Effector CD8-positive, alpha-beta T cell (primary cell): ENCODE data around the gene TNFRSF8.
"Not testable (repeated sequence)": the region's sequence is repeated elsewhere in the genome, so short reads cannot be mapped to it uniquely, and the experiment has no call there.

ENCODE experiments used
- DNase-seq: peaks from one replicate; lab custom pipeline; 2025; lab: John Stamatoyannopoulos, UW

TNFRSF8 gene

DNA sequence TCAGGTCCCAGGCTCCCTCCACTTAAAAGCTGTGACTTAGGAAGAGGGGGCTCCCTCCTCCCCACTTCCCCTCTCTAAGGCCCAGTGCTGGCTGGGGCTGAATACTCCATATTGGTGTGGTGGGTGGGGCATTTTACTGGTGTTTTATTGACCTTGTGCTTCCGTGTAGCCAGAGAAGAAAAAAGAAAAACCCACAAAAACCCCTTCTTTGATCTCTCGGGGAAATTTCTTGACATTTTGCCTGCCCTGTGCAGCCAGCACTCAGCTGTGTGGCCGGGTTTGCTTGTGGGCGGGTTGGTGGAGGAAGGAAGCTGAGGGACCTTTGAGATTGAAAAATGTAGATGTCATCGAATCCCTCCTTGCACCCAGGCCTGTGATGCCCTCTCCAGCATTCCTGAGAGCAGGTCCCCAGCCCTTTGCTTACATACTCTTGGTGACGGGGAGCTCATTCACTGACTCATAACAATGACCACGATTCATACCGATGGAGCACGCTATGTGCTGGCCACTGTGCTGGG is 24.8 kb downstream of the TNFRSF8 start:
- no peak for DNase-seq

DNA sequence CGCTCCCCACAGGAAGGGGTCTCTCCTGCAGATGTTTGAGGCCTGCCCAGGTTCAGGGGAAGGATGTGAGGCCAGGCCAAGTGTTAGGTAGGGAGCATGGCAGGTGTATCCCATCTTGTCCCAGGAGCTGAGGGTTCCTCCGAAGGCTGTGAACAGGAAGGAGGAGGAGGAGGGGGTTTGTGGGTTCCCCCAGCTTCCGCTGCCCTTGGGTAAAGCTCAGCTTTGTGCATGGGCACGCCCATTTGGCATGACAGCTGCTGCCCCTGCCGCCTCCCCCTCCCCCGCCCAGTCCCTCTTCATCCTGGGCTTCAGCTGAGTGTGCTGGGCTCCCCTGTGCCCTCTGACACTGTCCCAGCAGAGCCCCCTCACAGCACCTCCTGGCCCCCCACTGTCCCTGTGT is 25.5 kb downstream of the TNFRSF8 start:
- no peak for DNase-seq

DNA sequence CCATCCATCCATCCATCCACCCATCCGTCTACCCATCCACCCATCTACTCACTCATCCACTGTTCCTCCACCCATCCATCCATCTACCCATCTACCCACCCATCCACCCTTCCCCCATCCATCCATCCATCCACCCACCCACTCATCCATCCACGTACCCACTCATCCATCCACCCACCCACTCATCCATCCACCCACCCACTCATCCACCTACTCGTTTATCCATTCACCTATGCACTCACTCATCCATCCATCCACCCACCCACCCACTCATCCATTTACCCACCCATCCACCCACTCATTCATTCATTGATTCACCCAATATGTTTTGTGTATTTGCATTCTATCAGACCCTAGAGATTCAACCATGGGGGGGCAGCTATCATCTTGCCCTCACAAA is 27.2 kb downstream of the TNFRSF8 start:
- DNase-seq, result no peak

DNA sequence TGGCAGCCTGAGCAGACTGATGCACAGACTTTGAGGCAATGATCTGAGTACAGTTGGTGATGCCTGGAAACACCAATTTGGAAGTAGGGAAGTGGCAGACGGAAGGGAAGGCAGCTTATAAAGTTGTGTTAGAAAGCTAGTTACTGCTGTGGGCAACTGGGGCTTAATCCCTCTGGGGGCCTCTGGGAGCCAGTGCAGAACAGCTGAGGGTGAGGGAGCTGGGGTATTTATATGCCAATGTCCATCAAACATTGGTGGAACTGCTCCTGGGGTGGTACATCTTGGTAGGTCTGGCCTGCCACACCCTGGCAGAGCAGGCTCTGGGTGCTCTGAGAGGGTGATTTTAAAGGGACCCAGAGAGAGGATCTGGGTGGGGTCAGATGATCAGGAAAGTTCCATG is 28.1 kb downstream of the TNFRSF8 start:
- DNase-seq, result no peak

DNA sequence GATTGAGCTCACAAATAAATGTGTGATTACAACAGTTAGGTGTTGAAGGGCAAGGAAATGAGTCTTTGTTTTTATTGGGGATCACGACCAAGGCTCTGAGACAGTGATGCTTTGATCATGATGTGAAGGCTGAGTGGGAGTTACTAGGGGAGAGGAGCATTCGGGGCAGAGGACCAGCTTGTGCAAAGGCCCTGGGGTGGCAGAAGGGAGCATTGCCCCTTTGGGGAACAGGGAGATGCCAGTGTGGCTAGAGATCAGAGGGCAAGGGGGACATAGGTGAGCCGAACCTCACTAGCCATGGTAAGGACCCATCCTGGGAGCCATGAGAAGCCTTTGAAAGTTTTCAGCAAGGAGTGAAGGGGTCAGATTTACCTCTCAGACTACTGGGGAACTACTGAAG is 31.1 kb downstream of the TNFRSF8 start:
- no peak for DNase-seq

DNA sequence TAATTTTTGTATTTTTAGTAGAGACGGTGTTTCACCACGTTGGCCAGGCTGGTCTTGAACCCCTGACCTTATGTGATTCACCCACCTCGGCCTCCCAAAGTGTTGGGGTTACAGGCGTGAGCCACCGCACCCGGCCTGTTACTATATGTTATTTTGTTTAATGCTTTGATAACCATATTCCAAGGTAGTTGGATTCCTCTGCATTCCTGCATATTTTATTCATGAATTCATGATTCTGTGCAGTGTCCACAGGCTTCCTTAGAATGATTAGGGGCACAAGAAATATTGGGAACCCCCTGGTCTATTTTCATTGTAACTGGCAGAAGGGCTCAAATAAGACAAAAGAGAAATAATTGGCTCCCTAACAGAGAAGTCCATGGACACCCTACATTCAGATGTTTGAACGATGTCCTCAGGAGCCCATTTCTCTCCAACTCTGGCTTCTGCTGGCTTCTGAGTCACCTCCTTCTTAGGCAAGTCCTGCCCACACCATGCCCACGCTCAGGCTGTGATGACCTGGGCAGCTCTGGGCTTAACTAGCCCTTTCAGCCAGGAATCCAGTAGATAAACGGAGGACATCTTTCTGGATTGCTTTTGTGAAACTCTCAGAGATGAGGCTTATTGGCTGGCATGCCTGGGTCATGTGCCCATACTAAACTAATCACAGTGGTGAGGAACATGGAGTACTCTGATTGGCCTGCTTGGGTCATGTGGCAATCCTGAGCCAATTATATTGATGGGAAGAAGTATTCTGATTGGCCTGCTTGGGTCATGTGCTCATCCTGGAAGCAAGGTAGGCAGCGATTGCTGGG is 32.6 kb downstream of the TNFRSF8 start:
- no peak for DNase-seq

DNA sequence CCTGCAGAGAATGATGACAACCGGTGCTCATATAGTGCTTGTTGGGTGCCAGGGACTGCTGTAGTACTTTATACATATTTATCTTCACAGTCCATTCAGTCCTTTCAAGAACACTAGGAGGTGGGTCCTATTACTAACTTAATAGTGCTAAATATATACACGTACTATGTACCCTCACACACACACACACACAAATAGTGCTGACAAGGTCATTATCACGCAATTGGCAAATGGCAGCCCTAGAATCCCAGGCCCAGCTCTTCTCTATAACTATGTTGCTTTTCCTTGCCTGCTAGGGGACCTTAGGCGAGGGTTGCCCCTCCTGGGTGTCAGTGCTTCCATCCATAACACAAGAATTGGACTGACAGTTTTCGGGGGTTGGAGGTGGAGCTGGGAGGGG is 33.5 kb downstream of the TNFRSF8 start:
- no peak for DNase-seq

DNA sequence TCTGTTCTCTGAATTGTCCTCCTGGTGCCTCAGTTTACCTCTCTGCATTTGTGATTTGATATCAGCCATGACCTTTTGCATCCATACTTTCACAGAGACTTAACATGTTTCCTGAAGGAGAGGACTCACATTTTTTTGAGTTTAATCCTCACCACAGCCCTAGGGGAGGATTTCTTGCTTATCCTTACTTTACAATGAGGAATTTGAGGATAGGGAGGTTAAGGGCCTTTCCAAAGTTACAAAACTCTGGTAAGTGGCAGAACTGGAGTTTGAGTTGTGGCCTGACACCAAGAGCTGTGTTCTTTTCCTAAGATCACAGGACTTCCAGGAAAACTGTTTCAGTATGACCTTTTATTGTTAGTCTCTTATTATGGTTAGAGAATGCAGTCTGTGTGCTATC is 34.2 kb downstream of the TNFRSF8 start:
- DNase-seq, result no peak

DNA sequence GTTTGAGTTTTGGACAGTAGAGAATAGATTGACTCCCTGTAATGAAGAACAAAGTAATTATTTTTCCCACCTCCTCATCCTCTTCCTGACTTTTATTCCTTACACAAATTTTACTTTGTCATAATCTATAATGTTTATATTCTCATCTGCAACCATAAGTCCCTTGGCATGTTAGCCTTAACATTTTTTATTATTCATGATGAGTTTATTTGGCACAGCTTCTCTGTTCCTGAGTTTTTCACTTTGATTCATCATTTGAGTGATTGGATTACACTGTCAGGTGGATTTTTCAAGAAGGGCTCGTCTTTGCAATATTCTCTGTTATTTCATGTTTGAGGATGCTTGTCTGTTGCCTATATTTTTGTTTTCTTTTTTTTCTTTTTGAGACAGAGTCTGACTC is 35.7 kb downstream of the TNFRSF8 start:
- DNase-seq, result no peak

DNA sequence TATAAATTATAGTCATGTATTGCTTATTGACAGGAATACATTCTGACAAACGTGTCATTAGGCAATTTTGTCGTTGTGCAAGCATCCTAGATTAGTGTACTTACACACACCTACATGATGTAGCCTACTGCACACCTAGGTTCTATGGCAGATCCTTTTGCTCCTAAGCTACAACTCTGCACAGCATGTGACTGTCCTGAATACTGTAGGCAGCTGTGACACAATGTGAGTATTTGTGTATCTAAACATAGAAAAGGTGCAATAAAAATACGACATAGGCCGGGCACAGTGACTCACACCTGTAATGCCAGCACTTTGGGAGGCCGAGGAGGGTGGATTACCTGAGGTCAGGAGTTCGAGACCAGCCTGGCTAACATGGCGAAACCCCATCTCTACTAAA is 36.5 kb downstream of the TNFRSF8 start:
- DNase-seq, result no peak

DNA sequence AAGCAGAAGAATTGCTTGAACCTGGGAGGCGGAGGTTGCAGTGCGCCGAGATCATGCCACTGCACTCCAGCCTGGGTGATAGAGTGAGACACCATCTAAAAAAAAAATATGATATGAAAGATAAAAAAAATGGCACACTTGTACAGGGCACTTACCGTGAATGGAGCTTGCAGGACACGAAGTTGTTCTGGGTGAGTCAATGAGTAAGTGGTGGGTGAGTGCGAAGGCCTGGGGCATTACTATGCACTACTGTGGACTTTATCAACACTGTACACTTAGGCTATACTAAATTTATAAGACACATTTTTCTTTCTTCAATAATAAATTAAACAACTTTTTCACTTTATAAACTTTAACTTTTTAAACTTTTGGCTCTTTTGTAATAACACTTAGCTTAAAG is 37.0 kb downstream of the TNFRSF8 start:
- no peak for DNase-seq

DNA sequence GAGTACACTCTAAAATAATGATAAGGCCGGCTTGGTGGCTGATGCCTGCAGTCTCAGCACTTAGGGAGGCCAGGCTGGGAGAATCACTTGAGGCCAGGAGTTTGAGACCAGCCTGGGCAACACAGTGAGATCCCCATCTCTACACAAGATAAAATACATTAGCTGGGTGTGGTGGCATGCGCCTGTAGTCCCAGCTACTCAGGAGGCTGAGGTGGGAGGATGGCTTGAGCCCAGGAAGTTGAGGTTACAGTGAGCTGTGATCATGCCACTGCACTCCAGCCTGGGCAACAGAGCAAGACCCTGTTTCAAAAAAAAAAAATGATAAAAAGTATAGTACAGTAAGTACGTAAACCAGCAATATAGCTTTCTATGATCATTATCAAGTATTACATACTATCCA is 38.0 kb downstream of the TNFRSF8 start:
- DNase-seq, result not testable (repeated sequence)

DNA sequence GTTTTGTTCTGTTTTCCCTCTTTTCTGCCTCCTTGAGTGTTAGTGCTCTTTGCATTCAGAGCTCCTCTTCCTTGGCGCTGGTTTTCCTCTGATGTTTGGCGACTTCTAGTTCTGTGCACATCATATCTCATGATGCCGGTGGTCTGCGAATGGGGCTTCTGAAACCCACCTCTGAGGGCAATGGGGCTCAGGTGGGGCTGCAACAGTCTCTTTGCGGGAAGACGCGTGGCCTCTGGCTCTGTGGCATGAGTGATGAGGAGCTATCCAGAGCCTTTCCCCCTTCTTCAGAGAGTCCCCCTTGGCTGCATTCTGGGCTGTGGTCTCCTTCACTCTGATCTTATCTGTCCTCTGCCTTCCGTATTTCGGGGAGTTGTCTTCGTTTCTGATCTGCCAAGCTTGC is 39.0 kb downstream of the TNFRSF8 start:
- DNase-seq, result no peak

DNA sequence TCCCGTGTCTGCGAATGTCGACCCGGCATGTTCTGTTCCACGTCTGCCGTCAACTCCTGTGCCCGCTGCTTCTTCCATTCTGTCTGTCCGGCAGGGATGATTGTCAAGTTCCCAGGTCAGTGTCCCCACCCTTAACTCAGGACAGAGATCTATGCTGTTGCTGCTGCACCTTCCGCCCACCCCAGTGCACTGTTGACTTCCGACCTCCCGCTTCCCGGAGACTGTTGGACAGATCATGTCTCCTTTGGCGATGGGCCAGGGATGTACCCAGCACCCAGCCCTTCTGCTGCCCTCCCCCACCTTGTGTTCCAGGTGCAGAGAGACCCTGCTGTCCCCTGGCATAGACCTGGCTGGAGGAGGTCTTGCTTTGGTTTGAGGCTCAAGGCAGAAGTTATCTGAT is 41.3 kb downstream of the TNFRSF8 start:
- no peak for DNase-seq

DNA sequence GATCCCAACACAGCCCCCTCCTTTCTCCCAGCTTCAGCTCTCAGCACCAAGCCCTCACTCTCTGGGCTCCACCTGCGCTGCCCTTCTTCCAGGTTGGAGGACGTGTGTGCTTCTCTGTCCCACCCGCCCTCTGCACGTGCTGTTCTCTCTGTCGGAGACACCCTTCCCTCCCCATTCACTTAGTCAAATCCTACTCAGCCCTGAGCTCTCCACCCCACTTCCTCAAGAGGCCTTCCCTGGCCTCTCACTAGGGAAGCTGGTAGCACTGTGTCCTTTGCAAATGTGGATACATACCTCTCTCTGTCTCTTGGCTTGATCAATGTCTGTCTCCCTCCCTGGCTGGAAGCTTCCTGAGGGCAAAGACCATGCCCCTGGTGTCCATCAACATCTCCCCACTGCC is 43.0 kb downstream of the TNFRSF8 start:
- DNase-seq, result no peak

DNA sequence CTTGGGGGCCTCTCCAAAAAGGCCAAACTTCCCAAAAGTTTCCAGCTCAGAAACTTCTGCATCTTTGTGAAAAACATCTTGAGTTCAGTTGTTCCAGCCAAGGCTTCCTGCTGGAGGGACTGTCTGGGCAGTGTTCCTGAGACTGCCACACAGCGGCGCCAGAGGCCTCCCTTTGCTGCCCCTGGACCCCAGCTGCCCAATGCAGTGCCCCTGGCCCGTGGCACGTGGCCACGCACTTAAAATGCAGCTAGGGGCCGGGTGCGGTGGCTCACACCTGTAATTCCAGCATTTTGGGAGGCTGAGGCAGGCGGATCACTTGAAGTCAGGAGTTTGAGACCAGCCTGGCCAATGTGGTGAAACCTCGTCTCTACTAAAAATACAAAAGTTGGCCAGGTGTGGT is 43.8 kb downstream of the TNFRSF8 start:
- DNase-seq, result not testable (repeated sequence)

DNA sequence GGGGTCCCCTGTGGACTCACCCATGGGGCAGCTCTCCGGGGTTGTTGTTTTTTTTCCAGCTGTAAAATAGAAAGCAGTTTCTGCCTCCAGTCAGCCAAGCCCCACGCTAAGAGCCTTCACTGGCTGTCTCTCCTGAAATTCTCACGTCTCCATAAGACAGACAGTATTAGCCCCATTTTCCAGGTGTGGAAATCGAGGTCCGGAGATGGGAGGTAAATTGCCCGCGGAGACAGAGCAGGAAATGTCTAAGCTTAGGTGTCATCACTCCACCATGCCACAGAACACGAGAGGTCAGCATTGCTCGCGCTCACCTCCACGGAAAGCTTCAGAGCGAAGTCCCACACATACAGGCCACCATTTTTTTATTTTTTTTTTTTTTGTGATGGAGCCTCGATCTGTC is 44.6 kb downstream of the TNFRSF8 start:
- no peak for DNase-seq

DNA sequence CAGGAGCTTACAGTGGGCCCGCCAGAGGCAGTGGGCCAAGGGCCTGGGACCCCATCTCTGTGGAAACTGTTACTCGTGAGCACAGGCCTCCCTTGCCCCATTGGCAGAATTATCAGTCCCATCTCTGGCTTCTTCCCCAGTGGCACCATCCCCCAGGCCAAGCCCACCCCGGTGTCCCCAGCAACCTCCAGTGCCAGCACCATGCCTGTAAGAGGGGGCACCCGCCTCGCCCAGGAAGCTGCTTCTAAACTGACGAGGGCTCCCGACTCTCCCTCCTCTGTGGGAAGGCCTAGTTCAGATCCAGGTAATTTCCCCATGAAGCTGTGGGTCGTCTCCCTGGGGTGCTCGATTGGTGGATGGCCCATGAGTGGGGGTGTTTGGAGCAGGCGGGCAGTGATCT is 46.8 kb downstream of the TNFRSF8 start:
- no peak for DNase-seq

DNA sequence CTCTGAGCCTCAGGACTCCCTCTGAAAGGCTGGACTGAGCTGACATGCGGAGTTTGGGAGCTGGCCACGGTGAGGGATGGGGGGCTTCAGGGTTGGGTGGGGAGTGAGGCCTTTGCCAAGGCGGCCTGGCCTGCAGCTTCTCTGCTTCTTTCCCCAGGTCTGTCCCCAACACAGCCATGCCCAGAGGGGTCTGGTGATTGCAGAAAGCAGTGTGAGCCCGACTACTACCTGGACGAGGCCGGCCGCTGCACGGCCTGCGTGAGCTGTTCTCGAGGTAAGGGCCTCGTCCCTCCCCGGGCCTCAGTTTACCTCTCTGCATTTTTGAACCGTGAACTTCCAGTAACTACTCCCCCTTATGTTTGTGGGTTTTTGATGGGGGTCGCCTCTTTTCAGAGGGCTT is 48.6 kb downstream of the TNFRSF8 start:
- DNase-seq, result no peak

DNA sequence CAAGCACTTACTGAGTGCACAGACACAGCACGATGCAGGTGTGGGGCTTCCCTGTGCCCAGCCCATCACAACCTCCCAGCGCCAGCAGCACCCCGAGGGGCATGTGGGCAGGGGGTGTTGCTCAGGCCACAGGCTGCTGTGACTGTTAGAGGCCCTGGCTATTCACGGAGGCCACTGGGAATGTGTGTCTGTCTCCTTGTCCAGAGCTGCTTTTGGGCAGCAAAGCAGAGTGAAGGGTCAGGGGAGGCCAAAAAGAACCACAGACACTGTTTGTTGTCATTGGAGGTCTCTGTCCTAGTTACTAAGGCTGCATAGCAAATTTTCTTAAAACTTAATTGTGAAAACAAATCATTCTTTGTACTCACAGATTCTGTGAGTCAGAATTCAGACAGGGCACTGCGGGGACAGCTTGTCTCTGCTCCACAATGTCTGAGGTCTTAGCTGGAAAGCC is 49.6 kb downstream of the TNFRSF8 start:
- no peak for DNase-seq

DNA sequence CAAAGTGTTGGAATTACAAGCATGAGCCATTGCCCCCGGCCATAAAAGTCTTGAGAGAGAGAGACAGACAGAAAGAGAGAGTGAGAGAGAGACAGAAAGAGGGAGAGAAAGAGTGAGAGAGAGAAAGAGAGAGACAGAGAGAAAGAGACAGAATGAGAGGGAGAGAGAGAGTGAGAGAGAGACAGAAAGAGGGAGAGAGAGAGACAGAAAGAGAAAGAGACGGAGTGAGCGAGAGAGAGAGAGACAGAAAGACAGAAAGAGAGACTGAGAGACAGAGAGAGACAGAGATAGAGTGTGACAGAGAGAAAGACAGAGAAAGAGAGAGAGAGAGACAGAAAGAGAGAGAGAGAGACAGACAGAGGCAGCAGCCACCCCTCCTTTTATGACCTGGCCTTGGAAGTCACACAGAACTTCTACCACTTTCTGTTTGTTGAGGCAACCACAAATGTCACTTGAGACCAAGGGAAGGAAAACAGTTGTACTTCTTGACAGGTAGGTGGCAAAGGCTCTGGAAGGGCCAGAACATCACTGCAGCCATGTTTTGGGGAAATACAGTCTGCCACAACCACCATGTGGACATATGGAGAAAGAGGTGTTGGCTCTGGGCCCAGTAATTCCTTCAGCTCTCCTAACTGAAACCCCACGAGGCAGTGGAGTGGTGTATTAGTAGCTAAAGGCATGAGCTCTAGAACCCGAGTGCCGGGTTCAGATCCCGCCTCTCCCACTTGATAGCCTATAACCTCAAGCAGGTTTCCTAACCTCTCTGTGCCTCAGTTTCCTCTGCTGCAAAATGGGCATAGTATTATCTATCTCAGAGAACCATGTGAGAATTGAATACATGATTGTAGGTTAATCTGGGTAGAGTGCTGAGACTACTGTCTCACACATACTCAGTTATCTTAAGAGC is 50.6 kb downstream of the TNFRSF8 start:
- DNase-seq, result no peak

DNA sequence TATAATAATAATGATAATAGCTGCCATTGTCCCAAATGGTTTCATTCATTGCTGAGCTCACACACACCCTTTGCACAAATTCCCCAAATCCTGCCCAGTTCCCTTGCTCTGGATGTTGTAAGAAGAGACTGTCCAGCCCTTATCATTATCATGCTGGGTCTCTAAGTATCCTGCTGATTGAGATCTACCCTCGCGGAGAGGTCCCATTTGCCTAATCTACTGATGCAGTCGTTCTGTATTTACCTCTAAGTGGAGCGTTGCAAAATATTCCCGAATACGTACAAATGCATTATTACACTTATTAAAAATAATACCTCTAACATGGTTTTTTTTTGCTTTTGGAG is 51.2 kb downstream of the TNFRSF8 start:
- no peak for DNase-seq

DNA sequence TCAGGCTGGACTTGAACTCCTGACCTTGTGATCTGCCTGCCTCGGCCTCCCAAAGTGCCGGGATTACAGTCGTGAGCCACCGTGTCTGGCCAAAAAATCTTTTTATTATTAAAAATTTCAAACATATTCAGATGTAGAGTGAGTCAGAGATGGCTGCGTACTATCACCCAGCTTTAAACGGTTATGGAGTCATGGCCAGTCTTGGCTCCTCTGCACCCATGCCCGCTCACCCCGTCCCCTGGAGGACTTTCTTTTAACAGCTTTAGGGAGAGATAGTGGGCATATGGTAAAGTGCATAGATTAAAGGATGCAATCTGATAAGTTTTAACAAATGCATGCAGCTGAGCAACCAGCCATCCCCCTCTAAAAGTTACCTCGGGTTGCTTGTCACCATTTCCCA is 51.8 kb downstream of the TNFRSF8 start:
- no peak for DNase-seq
